ENCODE results near the gene JOSD2.

The JOSD2 gene

GRCh38 chr19:50511069-50511822, at the start of gene JOSD2:
Gene JOSD2 (minus strand): TSS chr19:50511191. CDS start chr19:50510431, 760 bp downstream.
- DNase-seq = peak; percentile 99 to 100 (median 100)

- DNase-seq = no peak
These were observed 48.6 kb upstream of the JOSD2 start for GRCh38 chr19:50559636-50560035.

DNA sequence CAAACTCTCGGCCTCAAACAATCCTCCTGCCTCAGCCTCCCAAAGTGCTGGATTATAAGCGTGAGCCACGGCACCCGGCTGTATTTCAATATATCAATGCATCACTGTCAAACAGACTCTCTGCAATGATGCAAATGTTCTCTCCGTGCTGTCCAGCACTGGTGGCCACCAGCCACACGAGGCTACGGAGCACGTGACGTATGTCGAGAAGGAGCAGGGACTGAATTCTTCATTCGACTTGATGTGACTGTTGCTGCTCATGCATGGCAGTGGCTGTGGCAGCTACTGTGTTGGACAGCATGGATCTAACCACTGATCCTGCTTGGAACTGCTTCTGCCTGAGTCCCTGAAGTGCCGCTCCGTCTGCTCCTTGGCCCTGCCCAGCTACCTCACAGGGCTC, 47.5 kb upstream of the JOSD2 start:
- DNase-seq = no peak

GRCh38 chr19:50558039-50558438, 47.0 kb upstream of the JOSD2 start:
- DNase-seq = no peak

DNA sequence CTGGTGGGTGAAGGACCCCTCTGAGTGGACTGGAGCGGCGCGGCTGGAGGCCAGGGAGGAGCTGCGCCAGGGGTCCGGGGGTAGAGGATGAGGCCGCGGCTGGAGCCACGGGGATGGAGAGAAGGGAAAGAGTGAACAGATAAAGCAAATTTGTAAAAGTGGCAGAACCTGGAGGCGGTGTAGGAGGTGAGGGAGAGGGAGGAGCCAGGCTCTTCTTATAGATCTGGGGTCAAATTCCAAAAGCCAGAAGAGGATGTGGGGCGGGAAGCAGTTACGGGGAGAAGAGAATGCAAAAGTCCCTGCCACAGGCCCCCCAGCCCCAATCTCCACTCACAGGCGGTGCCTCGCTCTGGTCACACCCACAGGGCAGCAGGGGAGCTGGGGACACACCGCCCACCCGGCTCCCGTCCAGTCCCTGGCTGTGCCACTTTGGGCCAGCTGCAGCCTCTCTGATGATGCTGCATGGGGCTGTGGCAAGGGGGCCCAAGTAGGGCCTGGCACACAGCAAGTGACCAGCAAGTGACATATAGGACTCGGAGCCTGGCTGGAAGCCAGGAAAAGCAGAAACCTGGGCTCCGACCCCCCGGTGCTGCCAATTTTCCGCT, 46.1 kb upstream of the JOSD2 start:
- no peak for DNase-seq

GRCh38 chr19:50556282-50557008, 45.5 kb upstream of the JOSD2 start:
- peak; percentile 72 to 89 (median 77) for DNase-seq

DNA sequence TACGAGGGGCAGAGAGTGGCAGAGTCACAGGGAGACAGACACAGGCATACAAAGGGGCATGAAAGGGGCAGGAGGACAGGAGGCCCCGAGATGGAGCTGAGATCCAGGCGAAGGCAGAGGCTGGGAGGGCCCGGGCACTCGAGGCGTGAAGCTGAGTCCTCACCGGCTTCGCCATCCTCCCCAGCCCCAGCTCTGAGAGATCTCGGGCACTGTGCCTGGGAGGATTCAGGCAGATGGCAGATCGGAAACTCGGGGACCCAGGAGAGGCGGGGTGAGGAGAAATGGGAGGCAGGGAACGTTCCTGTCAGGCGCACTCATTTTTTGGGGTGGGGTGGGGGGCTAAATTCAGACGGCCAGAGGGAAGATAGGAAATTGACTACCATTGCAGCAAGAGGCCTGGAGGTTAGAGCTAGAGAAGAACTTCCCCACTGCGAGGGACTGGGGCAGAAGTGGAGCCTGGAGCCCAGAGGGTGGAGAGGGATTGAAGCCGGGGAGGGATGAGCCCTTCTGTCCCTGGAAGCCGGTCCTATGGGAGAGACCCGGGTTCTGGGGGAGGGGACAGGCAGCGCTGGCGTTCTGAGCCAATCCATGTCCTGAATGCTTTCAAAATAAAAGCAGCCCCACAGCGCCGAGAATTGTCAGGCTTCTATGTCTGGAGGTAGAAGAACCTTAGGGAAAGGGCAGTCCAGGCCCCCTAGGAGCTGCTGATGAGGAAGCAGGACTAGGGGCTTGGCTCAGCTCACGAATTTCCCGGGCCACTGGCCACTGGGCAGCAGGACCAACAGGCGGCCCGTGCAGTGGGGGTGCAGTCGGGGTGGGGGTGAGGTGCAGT, 44.7 kb upstream of the JOSD2 start:
- DNase-seq = no peak

GRCh38 chr19:50555033-50555432, 44.0 kb upstream of the JOSD2 start:
- DNase-seq = no peak

DNA sequence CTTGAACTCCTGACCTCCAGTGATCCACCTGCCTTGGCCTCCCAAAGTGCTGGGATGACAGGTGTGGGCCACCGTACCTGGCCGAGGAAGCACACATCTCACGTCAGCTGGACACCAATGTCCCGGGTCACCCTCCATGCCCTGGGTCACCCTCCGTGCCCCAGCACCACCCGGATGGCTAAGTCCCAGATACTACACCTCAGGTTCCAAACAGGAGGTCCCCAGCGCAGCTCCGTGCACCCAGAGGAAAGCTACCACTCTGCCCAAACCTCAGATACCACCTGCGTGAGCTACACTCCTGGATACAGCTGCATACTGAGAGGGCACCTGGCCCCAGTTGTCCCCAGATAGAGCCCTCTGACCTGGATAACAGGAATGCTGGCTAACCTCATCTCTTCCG, 43.2 kb upstream of the JOSD2 start:
- DNase-seq = no peak

DNA sequence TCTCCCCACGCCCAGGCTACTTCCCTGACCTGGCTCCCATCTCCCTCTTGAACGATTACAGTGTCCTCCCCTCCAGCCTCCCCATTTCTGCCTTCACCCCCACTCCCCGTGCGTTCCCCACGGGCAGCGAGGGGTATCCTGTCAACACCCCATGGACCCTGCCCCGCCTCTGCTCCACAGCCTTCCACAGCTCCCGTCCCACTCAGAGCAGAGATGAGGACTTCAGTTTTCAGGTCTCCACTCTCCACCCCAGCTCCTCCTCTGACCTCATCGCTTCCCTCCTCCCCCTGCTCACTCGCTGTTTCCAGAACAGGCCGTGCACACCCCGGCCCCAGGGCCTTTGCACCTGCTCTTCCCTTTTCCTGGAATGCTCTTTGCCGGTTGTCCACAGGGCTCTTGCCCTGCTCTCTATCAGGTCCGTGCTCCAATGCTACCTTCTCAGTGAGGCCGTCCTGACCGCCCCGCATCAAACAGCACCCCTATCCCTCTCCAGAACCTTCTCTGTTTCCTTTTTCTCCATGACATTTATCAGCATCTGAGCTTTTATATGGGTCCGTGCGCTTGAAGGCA, 42.2 kb upstream of the JOSD2 start:
- no peak for DNase-seq

- DNase-seq = no peak
These were observed 41.5 kb upstream of the JOSD2 start for GRCh38 chr19:50552540-50552939.

GRCh38 chr19:50551715-50552187, 40.8 kb upstream of the JOSD2 start:
- DNase-seq = no peak

GRCh38 chr19:50551034-50551714, 40.2 kb upstream of the JOSD2 start:
- DNase-seq = no peak

DNA sequence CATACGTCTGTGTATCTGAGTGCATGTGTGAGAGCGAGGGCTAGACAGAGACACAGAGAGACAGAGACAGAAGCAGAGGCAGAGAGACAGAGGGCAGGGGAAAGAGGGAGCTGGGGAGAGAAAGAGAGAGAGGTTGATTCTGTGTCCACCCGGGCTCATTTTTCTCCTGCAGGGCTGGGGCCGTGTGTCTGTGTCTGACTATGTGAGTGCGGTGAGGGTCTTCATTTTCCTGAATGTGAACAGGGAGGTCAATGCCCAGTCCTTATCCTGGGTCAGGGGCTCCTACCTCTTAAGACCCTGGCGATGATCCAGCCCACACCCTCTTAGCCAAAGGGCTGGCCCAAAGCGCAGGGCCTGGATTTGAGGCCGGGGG, 39.6 kb upstream of the JOSD2 start:
- no peak for DNase-seq

GRCh38 chr19:50549927-50550593, 39.1 kb upstream of the JOSD2 start:
- no peak for DNase-seq

DNA sequence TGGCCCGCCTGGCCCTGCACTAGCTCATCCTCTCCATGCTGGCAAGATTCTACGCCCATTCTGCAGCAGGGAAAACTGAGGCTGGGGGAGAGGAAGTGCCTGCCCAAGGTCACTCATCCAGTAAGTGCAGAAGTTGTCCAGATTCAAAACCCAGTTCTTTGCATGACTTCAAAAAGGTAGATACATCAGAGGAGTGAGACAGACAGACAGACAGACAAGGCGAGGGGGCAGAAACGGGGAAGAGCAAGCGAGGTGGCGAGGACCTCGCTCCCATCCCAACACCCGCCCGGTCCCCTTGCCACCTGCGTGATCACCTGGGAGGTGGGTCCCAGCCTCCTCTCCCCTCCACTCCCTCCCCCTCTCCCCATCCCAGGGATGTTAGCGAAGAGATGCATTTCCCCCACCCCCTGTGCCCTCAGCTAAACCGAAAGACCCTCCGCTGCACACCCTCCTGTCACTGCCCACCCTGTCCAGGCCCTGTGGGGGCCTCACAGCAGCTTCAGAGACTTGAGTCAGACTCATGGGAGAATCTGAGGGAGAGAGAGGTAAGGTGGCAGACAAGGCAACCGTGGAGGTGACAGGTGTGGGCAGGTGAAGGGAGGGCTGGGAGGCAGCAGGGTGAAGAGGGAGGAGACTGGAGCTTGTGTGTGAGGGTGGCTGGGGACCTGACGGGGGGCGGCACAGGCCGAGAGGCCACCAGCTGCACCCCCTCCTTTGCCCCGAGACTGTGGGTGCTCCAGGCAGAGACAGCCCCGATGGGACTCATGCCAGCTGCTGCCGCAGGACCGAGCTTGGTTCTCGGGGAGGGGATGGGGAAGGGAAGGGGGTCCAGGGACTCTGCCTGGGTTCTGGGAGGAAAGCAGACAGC, 38.3 kb upstream of the JOSD2 start:
- no peak for DNase-seq

DNA sequence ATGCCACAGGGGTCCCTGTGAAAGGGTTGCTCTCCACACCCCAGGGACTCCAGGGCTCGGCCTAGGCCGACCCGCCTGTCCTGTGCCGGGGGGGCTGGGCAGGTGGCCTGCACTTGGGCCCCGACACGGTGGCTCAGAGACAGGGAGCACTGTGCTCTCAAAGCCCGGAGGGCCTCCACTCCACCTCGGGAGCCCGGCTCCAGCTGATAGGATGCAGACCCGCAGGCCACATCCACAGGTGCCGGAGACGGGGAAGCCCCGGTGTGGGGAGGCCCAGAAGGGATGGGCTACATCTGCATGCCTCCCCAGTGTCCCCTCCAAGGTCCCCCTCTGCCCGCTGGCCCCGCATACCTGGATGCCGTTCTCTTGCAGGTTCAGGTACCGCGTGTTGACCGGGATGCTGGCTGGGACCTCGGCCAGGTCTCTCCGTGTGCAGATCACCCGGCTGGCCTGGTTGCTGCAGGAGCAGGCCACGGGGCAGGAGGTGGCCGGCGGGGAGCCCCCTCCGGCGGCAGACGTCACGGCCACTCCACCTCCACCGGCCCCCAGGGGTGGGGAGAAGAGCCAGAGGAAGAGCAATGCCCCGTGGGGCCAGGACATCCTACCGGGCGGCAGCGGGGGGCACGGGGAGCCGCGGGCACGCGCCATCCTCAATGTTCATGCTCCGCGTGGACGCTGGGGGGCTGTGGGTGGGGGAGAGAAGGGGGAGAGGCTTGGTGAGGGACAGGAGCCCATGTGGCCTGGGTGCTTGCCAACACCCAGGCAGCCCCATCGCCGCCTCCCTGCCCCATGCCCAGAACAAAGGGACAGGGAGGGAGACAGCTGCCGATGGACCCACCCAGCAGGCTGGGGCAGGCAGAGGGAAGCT, 37.4 kb upstream of the JOSD2 start:
- DNase-seq = no peak

GRCh38 chr19:50547385-50548190, 36.6 kb upstream of the JOSD2 start:
- no peak for DNase-seq
